Measurements from ENCODE around the gene NR2F2.

DNA sequence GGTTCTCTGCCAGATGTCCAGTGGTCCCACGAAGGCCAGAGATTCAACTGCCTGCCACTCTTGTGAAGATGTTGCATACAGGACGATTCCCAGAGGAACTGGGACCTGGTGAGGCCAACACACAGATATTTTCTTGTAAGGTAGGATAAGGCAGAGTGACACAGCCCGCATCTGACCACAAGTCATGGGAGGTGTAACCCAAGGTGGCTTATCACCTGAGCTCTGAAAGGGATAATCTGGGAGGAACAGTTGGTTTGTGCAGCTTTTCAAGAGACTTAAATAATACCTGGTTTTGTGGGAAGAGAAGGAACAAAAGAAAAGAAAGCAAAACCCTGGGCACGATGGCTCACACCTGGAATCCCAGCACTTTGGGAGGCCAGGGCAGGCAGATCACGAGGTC lies 39.8 kb upstream of the NR2F2 start:
- TF ChIP-seq, protein P1, sequence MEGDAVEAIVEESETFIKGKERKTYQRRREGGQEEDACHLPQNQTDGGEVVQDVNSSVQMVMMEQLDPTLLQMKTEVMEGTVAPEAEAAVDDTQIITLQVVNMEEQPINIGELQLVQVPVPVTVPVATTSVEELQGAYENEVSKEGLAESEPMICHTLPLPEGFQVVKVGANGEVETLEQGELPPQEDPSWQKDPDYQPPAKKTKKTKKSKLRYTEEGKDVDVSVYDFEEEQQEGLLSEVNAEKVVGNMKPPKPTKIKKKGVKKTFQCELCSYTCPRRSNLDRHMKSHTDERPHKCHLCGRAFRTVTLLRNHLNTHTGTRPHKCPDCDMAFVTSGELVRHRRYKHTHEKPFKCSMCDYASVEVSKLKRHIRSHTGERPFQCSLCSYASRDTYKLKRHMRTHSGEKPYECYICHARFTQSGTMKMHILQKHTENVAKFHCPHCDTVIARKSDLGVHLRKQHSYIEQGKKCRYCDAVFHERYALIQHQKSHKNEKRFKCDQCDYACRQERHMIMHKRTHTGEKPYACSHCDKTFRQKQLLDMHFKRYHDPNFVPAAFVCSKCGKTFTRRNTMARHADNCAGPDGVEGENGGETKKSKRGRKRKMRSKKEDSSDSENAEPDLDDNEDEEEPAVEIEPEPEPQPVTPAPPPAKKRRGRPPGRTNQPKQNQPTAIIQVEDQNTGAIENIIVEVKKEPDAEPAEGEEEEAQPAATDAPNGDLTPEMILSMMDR (IDR thresholded peaks at IDR 0.05; ENCODE audit: borderline replicate concordance, extremely low read depth, low read length, poor library complexity, severe bottlenecking) = no peak
- TF ChIP-seq EZH2 (IDR thresholded peaks at IDR 0.05; ENCODE audit: borderline replicate concordance, low read depth, low read length, severe bottlenecking) = no peak

Measured in DND-41 (cell line).